Loucy (cell line): ENCODE data around the gene ST3GAL3.

Source experiments
- H2AFZ ChIP-seq: fragments of 200-600 bp; sonication (generic); 2 replicates; pipeline ENCODE4 v1.6.0; 2016; ENCODE audit warnings: antibody characterized with exemption, mild to moderate bottlenecking, low read length, moderate library complexity
- H3F3A ChIP-seq: fragments of 200-600 bp; 2 replicates; pipeline ENCODE4 v1.6.0; 2016; ENCODE audit warnings: antibody characterized with exemption, low read depth, mild to moderate bottlenecking
- H3K27me3 ChIP-seq: fragments of 200-600 bp; sonication (generic); 2 replicates; pipeline ENCODE4 v1.6.1; 2014; ENCODE audit warnings: low read length, mild to moderate bottlenecking; ENCODE audit not compliant: insufficient read depth, poor library complexity, severe bottlenecking
- H3K36me3 ChIP-seq: fragments of 200-600 bp; sonication (generic); 2 replicates; pipeline ENCODE4 v1.6.1; 2016; ENCODE audit warnings: low read length; ENCODE audit not compliant: insufficient read depth
- H3K4me1 ChIP-seq: fragments of 200-600 bp; sonication (generic); 2 replicates; pipeline ENCODE4 v1.5.1; 2014; ENCODE audit warnings: low read length, mild to moderate bottlenecking; ENCODE audit not compliant: insufficient read depth, poor library complexity, severe bottlenecking
- H3K4me2 ChIP-seq: fragments of 200-600 bp; sonication (generic); 2 replicates; pipeline ENCODE4 v1.6.0; 2014; ENCODE audit warnings: antibody characterized with exemption, low read length, low read depth, mild to moderate bottlenecking; ENCODE audit not compliant: poor library complexity, severe bottlenecking
- H3K4me3 ChIP-seq: fragments of 200-600 bp; sonication (generic); 2 replicates; pipeline ENCODE4 v1.5.1; 2014; ENCODE audit warnings: low read length, mild to moderate bottlenecking, mixed read lengths; ENCODE audit not compliant: poor library complexity, severe bottlenecking
- H3K79me2 ChIP-seq: fragments of 200-600 bp; sonication (generic); 2 replicates; pipeline ENCODE4 v1.6.1; 2014; ENCODE audit warnings: low read length; ENCODE audit not compliant: insufficient read depth
- H3K9ac ChIP-seq: fragments of 200-600 bp; sonication (generic); 2 replicates; pipeline ENCODE4 v1.6.0; 2014; ENCODE audit warnings: mild to moderate bottlenecking, low read depth, low read length, moderate library complexity; ENCODE audit not compliant: poor library complexity, severe bottlenecking
- H3K9me2 ChIP-seq: fragments of 200-600 bp; sonication (generic); replicated peaks from 2 replicates; pipeline ENCODE4 v1.6.1; 2016; ENCODE audit warnings: low read depth, low read length, mixed read lengths
- H3K9me3 ChIP-seq: fragments of 200-600 bp; sonication (generic); 2 replicates; pipeline ENCODE4 v1.6.1; 2014; ENCODE audit warnings: mild to moderate bottlenecking, antibody characterized with exemption, low read length, low read depth; ENCODE audit not compliant: insufficient read depth
- H4K20me1 ChIP-seq: fragments of 200-600 bp; sonication (generic); 2 replicates; pipeline ENCODE4 v1.6.0; 2014; ENCODE audit warnings: antibody characterized with exemption, low read length, mild to moderate bottlenecking; ENCODE audit not compliant: insufficient read depth, poor library complexity, severe bottlenecking
- EZH2phosphoT487 ChIP-seq: fragments of 200-600 bp; IDR thresholded peaks from 2 replicates; pipeline ENCODE4 v1.6.1; 2018; ENCODE audit warnings: antibody characterized with exemption, mild to moderate bottlenecking, moderate library complexity, borderline replicate concordance
- TF ChIP-seq, protein P1 (sequence below): fragments of 200-600 bp; sonication (generic); conservative IDR thresholded peaks from 2 replicates; pipeline ENCODE4 v1.5.1; 2014; ENCODE audit warnings: mild to moderate bottlenecking, antibody characterized with exemption, low read length

Gene ST3GAL3

DNA sequence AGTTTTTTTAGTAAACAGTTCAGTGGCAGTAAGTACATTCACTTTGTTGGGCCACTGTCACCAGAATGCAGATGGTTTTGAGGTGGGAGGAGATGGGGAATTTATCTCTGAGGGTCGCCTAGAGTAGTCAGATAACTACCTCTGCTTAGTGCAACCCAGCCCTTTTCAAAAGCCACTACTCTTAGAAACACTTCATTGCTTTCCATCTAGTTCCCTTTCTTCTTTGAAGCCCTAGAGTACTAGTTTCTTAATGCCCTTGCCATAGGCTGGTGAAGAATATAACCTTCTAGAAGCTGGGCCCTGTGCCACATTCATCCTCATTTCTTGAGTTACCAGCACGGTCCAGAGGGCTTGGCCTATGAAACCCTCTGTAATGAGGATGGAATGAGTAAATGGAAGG is 28.4 kb upstream of the ST3GAL3 start:
- Histone ChIP-seq H3K27me3 (no peaks in the 10 kb centered on the region), H3K4me2 (no peak overlapping the region), H3F3A (no peaks in the 10 kb centered on the region), H3K79me2 (no peaks in the 10 kb centered on the region), H3K9me2 (no peaks in the 10 kb centered on the region), H4K20me1 (no peaks in the 10 kb centered on the region), H2AFZ (no peak overlapping the region), H3K9me3 (no peaks in the 10 kb centered on the region), H3K4me3 (no peak overlapping the region), H3K36me3 (peaks cover 61% of the 10 kb centered on the region; the same call in 1 of the 2 replicates), H3K4me1 (no peaks in the 10 kb centered on the region), H3K9ac (no peak overlapping the region)
- TF ChIP-seq EZH2phosphoT487 = no peak
- TF ChIP-seq, protein P1, sequence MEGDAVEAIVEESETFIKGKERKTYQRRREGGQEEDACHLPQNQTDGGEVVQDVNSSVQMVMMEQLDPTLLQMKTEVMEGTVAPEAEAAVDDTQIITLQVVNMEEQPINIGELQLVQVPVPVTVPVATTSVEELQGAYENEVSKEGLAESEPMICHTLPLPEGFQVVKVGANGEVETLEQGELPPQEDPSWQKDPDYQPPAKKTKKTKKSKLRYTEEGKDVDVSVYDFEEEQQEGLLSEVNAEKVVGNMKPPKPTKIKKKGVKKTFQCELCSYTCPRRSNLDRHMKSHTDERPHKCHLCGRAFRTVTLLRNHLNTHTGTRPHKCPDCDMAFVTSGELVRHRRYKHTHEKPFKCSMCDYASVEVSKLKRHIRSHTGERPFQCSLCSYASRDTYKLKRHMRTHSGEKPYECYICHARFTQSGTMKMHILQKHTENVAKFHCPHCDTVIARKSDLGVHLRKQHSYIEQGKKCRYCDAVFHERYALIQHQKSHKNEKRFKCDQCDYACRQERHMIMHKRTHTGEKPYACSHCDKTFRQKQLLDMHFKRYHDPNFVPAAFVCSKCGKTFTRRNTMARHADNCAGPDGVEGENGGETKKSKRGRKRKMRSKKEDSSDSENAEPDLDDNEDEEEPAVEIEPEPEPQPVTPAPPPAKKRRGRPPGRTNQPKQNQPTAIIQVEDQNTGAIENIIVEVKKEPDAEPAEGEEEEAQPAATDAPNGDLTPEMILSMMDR = no peak

DNA sequence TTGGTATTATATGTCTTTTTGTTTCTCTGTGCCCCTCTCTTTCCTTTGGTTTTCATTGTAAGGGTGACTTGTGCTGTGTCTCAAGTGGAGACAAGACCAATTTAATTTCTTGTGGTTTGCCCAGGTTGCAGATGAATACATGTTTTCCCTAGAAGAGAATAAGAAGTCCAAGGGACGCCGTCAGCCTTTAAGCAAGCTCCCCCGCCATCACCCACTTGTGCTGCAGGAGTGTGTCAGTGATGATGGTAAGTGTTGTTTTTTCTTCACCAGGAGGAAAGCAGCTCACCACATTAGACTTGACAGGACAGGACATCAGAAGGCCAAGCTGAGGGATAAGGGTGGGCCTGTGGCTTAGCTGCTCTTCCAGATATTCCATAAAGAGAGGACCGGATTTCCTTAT is 23.8 kb upstream of the ST3GAL3 start:
- Histone ChIP-seq H3K9ac (no peak overlapping the region), H4K20me1 (no peaks in the 10 kb centered on the region), H3K9me3 (no peaks in the 10 kb centered on the region), H3K36me3 (peaks cover 79% of the 10 kb centered on the region; the same call in 1 of the 2 replicates), H3K4me1 (no peaks in the 10 kb centered on the region), H3K79me2 (no peaks in the 10 kb centered on the region), H3F3A (no peaks in the 10 kb centered on the region), H3K4me3 (no peak overlapping the region), H3K4me2 (no peak overlapping the region), H2AFZ (no peak overlapping the region), H3K27me3 (no peaks in the 10 kb centered on the region), H3K9me2 (no peaks in the 10 kb centered on the region)
- TF ChIP-seq EZH2phosphoT487 = no peak
- TF ChIP-seq, protein P1 = no peak

DNA sequence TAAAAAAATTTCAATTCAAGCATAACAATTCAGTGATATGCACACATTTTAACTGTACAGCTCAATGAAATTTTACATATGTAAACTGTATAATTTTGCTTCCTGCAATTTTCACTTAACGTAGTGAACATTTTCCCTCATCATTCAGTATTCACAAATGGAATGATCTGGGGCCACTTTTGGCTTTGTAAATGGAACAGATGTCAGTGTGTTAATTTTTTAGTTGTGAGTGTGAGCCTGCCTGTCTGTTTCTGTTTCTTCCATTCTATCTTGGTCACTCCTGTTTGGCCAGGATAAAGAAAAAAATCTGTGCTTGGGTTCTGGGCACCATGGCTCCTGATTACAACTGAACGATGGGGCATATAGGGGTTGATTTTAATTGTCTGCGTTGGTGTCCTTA is 20.5 kb upstream of the ST3GAL3 start:
- no peaks in the 10 kb centered on the region for H3F3A ChIP-seq
- no peak overlapping the region for H3K4me3 ChIP-seq
- H3K4me2 ChIP-seq = no peak overlapping the region
- no peaks in the 10 kb centered on the region for H3K79me2 ChIP-seq
- no peak for TF ChIP-seq EZH2phosphoT487
- no peaks in the 10 kb centered on the region for H3K9me3 ChIP-seq
- H3K4me1 ChIP-seq = no peaks in the 10 kb centered on the region
- no peak overlapping the region for H2AFZ ChIP-seq
- no peaks in the 10 kb centered on the region for H3K9me2 ChIP-seq
- H4K20me1 ChIP-seq = no peaks in the 10 kb centered on the region
- H3K27me3 ChIP-seq = no peaks in the 10 kb centered on the region
- H3K9ac ChIP-seq = no peak overlapping the region
- H3K36me3 ChIP-seq = peaks cover 90% of the 10 kb centered on the region; the same call in 1 of the 2 replicates

DNA sequence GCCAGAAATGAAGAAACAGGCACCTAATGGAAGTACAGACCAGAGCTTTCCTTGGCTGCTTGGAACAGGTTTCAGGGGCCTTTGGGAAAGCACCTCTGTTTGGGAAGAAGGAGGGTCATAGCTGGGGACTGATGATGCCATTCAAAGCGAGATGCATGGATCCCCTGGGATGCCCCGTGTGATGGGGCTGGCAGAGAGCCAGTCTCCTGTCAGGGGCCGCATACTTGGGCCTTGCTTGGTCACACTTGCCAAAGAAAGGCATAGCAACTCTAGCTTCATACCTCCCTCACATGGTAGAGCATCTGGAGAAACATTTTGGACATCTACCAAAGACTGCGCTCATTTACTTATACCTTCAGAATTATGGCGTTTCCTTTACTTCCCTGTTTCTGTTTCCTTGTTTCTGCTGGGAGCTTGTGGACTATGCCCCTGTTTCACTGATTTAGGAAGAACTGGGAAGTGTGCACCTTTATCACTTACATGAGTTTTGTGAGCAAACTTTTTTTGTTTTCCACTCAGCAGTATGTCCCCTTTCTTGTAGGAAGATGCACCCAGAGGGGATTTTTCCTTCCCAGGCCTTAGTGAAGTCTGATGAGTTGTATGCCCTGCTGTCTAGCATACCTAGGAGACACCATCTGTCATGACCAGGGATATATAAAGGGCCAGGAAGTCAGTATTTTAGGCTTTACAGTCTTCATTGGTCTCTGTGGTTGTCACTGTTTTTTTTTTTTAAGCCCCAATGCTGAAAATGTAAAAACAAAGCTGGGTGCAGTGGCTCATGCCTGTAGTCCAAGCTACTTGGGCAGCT is 19.8 kb upstream of the ST3GAL3 start:
- no peaks in the 10 kb centered on the region for H4K20me1 ChIP-seq
- peaks cover 93% of the 10 kb centered on the region for H3K36me3 ChIP-seq
- no peak overlapping the region for H3K9ac ChIP-seq
- no peaks in the 10 kb centered on the region for H3K9me2 ChIP-seq
- no peaks in the 10 kb centered on the region for H3K79me2 ChIP-seq
- H3K4me3 ChIP-seq = no peak overlapping the region
- no peak overlapping the region for H3K4me2 ChIP-seq
- no peaks in the 10 kb centered on the region for H3F3A ChIP-seq
- TF ChIP-seq, protein P1 = no peak
- no peak for TF ChIP-seq EZH2phosphoT487
- H3K9me3 ChIP-seq = no peaks in the 10 kb centered on the region
- no peak overlapping the region for H2AFZ ChIP-seq
- H3K4me1 ChIP-seq = no peaks in the 10 kb centered on the region
- H3K27me3 ChIP-seq = no peaks in the 10 kb centered on the region
